ENCODE measurements around the gene COX7A2L.

The COX7A2L gene

DNA sequence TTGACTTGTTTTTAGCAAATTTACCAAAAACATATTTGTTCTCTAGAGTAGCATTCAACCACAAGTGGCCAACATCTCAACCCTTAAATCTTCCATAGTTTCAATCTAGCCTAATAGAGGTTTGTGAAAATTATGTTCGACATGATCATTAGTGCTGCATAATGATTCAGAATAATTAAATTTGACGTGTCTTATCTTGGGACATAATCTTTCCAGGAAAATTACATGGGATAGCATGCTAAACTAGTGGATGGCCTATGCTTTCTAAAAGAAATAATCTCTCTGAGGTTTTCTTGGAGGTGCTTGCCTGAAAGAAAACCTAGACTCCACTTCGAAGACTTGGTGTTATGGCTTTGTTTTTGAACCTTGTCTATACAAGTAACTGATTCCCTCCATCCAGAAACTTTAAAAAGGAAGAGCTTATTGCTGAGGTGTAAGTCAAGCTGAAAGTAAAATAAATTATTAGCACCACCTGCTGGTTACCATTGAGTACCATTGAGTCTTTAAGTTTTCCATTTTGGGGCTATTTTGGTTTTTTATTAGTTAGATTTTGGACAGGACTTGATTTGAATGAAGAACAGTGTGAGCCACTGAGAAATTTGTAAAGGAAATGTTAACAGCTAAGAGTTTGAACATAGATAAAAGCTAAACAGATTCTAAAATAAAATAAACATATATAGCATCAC, 32.7 kb downstream of the COX7A2L start:
- no peak overlapping the region for H3K4me3 ChIP-seq (ENCODE audit: low read depth, low read length)
- DNase-seq (ENCODE audit: low read depth): peak; percentile 40
- in situ Hi-C loops (cut with HindIII; ENCODE audit: low sequenced_read_pairs): no loop called here
- TF ChIP-seq, protein P1, sequence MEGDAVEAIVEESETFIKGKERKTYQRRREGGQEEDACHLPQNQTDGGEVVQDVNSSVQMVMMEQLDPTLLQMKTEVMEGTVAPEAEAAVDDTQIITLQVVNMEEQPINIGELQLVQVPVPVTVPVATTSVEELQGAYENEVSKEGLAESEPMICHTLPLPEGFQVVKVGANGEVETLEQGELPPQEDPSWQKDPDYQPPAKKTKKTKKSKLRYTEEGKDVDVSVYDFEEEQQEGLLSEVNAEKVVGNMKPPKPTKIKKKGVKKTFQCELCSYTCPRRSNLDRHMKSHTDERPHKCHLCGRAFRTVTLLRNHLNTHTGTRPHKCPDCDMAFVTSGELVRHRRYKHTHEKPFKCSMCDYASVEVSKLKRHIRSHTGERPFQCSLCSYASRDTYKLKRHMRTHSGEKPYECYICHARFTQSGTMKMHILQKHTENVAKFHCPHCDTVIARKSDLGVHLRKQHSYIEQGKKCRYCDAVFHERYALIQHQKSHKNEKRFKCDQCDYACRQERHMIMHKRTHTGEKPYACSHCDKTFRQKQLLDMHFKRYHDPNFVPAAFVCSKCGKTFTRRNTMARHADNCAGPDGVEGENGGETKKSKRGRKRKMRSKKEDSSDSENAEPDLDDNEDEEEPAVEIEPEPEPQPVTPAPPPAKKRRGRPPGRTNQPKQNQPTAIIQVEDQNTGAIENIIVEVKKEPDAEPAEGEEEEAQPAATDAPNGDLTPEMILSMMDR (IDR thresholded peaks at IDR 0.05; ENCODE audit: low read depth, low read length, missing control alignments): peak; percentile 24

DNA sequence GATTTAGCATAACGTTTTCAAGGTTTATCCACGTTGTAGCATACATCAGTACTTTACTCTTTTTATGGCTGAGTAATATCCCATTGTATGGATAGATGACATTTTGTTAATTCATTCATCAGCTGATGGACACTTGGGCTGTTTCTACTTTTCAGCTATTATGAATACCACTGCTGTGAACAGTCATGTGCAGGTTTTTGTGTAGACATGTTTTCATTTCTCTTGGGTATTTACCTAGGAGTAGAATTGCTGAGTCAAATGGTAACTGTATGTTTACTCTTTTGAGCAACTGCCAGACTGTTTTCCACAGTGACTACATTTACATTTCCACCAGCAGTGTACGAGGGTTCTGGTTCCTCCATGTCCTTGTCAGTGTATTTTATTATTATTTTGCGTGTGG, 33.9 kb downstream of the COX7A2L start:
- H3K4me3 ChIP-seq (ENCODE audit: low read depth, low read length): no peak overlapping the region
- in situ Hi-C loops (cut with HindIII; ENCODE audit: low sequenced_read_pairs): no loop called here
- no peak for DNase-seq (ENCODE audit: low read depth)
- TF ChIP-seq, protein P1 (IDR thresholded peaks at IDR 0.05; ENCODE audit: low read depth, low read length, missing control alignments): no peak

DNA sequence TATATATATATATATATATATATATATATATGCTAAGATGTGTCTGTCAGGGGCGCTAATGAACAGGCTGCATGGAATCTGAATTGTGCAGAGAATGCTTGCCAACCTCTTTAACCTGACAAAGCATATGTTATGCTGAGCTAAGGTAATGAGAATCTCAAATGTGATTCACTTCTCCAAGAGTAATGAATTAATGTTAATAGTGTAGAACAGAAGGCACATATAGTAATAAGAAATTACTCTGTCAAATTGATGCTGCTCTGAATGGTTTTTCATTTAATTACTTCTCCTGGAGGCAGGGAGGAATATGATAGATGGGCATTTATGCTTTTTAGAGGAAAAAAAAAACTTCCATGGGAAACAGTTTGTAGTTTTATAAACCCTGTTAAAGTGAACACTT, 35.4 kb downstream of the COX7A2L start:
- no peak for DNase-seq (ENCODE audit: low read depth)
- no peak overlapping the region for H3K4me3 ChIP-seq (ENCODE audit: low read depth, low read length)
- TF ChIP-seq, protein P1 (IDR thresholded peaks at IDR 0.05; ENCODE audit: low read depth, low read length, missing control alignments): no peak
- in situ Hi-C loops (cut with HindIII; ENCODE audit: low sequenced_read_pairs): no loop called here

DNA sequence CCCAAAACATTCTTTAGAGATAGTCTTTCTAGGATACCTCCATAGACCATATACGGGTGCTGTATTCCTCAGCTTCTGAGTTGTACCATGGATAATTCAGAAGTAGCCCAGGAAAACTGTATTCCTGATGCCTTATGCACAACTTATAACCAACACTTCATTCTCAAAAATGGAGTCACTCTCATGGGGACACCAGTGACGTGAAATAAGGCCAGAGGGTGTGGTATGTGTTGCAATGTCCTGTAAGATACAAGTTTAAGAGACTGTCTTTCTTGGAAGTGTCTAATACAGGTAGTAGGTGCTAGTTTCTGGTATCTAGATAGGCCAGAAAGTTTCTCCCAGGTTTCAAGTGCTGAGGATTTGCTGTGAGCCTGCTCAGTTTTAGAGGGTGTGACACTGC, 36.1 kb downstream of the COX7A2L start:
- DNase-seq (ENCODE audit: low read depth): no peak
- TF ChIP-seq, protein P1 (IDR thresholded peaks at IDR 0.05; ENCODE audit: low read depth, low read length, missing control alignments): no peak
- no peak overlapping the region for H3K4me3 ChIP-seq (ENCODE audit: low read depth, low read length)
- in situ Hi-C loops (cut with HindIII; ENCODE audit: low sequenced_read_pairs): no loop called here

DNA sequence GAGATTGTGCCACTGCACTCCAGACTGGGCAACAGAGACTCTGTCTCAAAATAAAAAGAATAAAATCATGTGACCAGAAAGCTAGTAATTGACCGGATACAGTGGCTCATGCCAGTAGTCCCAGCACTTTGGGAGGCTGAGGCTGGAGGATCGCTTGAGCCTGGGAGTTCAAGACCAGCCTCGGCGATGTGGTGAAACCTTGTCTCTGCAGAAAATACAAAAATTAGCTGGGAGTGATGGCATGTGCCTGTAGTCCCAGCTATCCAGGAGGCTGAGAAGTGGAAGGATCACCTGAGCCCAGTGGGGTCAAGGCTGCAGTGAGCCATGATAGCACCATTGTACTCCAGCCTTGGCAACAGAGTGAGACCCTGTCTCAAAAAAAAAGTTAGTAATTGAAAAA, 36.8 kb downstream of the COX7A2L start:
- TF ChIP-seq, protein P1 (IDR thresholded peaks at IDR 0.05; ENCODE audit: low read depth, low read length, missing control alignments): no peak

DNA sequence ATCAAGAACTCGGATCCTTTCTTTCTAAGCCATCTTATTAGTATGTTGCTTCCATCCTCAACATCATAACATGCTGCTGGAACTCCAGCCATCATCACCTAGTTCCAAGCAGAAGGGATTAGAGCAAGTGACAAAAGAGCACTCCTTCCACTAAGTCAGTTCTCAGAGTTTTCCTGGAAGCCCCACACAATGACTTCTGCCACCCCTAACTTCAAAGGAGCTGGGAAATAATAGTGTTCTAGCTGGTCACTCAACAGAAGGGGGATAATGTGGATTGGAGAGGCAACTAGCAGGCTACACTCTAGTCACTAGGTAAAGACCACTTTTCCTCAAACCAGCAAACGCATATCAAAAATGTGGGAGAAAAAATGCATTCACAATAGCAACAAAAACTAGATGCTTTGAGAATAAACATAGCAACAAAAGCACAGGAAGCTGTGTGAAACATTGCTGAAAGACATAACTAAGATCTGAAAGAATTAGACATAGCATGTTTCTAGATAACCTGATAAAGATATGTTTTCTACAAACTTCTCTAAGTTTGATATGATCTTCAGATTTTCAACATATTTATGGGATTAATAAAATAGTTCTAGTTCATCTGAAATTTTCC, 39.5 kb downstream of the COX7A2L start:
- TF ChIP-seq, protein P1 (IDR thresholded peaks at IDR 0.05; ENCODE audit: low read depth, low read length, missing control alignments): no peak
- no peak for DNase-seq (ENCODE audit: low read depth)
- in situ Hi-C loops (cut with HindIII; ENCODE audit: low sequenced_read_pairs): no loop called here
- H3K4me3 ChIP-seq (ENCODE audit: low read depth, low read length): no peak overlapping the region

More for the DNA sequence above, 36.8 kb downstream of the COX7A2L start:
- H3K4me3 ChIP-seq (ENCODE audit: low read depth, low read length): no peak overlapping the region
- no peak for DNase-seq (ENCODE audit: low read depth)
- in situ Hi-C loops (cut with HindIII; ENCODE audit: low sequenced_read_pairs): no loop called here

Data from astrocyte of the cerebellum (primary cell).